HG02852 (cell line): ENCODE measurements around the gene THRB.

ENCODE experiments used
- ATAC-seq: cut with Tn5 transposase; IDR thresholded peaks from one replicate; pipeline ENCODE4 v1.9.1; 2021; ENCODE audit warnings: mild to moderate bottlenecking, moderate library complexity; ENCODE audit not compliant: unreplicated experiment

The THRB gene

GRCh38 chr3:24278543-24278942, 216.1 kb downstream of the THRB start:
- no peak for ATAC-seq

GRCh38 chr3:24273491-24273890, 221.2 kb downstream of the THRB start:
- ATAC-seq: no peak

- ATAC-seq: no peak
Measured at GRCh38 chr3:24272875-24273274, 221.8 kb downstream of the THRB start.

- ATAC-seq: no peak
Measured at GRCh38 chr3:24272408-24272807, 222.2 kb downstream of the THRB start.

- ATAC-seq: no peak
Measured at GRCh38 chr3:24271228-24271627, 223.4 kb downstream of the THRB start.

GRCh38 chr3:24270744-24271143, 223.9 kb downstream of the THRB start:
- no peak for ATAC-seq

GRCh38 chr3:24270204-24270691, 224.4 kb downstream of the THRB start:
- ATAC-seq: no peak

- ATAC-seq: peak; percentile 85
Measured at GRCh38 chr3:24264748-24265158, 229.9 kb downstream of the THRB start.

GRCh38 chr3:24264011-24264410, 230.6 kb downstream of the THRB start:
- no peak for ATAC-seq

- no peak for ATAC-seq
Measured at GRCh38 chr3:24263069-24263668, 231.5 kb downstream of the THRB start.

GRCh38 chr3:24261521-24261920, 233.1 kb downstream of the THRB start:
- ATAC-seq: no peak

GRCh38 chr3:24259901-24260512, 234.6 kb downstream of the THRB start:
- no peak for ATAC-seq

- ATAC-seq: no peak
Measured at GRCh38 chr3:24258727-24259600, 235.7 kb downstream of the THRB start.

GRCh38 chr3:24258260-24258659, 236.4 kb downstream of the THRB start:
- ATAC-seq: no peak

GRCh38 chr3:24255414-24255813, 239.2 kb downstream of the THRB start:
- ATAC-seq: no peak

GRCh38 chr3:24254649-24255048, 240.0 kb downstream of the THRB start:
- no peak for ATAC-seq

- no peak for ATAC-seq
Measured at GRCh38 chr3:24253336-24253735, 241.3 kb downstream of the THRB start.

GRCh38 chr3:24249523-24249922, 245.1 kb downstream of the THRB start:
- no peak for ATAC-seq

GRCh38 chr3:24245056-24245455, 249.6 kb downstream of the THRB start:
- ATAC-seq: no peak

GRCh38 chr3:24244491-24244890, 250.2 kb downstream of the THRB start:
- no peak for ATAC-seq

- no peak for ATAC-seq
Measured at GRCh38 chr3:24242012-24242698, 252.5 kb downstream of the THRB start.
